ENCODE data around the gene AGA.

Gene AGA

GRCh38 chr4:177461606-177462005 is 19.4 kb upstream of the AGA start:
- Histone ChIP-seq H3K36me3 (ENCODE audit: low read length) (no peaks in the 10 kb centered on the region), H3K4me3 (ENCODE audit: insufficient read depth, low read length, poor library complexity, severe bottlenecking) (no peak overlapping the region), H3K27me3 (ENCODE audit: low read length) (no peaks in the 10 kb centered on the region), H3K4me2 (ENCODE audit: low read depth, low read length, poor library complexity, severe bottlenecking) (no peak overlapping the region), H3K9me3 (ENCODE audit: insufficient read depth, low read length) (no peaks in the 10 kb centered on the region), H3K9me2 (replicated peaks; ENCODE audit: insufficient read depth, low read length) (no peaks in the 10 kb centered on the region), H2AFZ (ENCODE audit: low read depth, low read length, severe bottlenecking) (no peak overlapping the region), H3K9ac (ENCODE audit: low read length) (no peak overlapping the region), H3K79me2 (ENCODE audit: insufficient read depth, low read length) (no peaks in the 10 kb centered on the region), H3K27ac (ENCODE audit: low read depth, low read length) (no peak overlapping the region), H4K20me1 (ENCODE audit: low read depth, low read length) (no peaks in the 10 kb centered on the region), H3F3A (ENCODE audit: insufficient read depth) (no peaks in the 10 kb centered on the region)
- TF ChIP-seq CTCF (IDR thresholded peaks at IDR 0.05; ENCODE audit: insufficient read depth, low read length, poor library complexity, severe bottlenecking) (no peak), EZH2phosphoT487 (conservative IDR thresholded peaks at IDR 0.05; ENCODE audit: low read length) (no peak)

DNA sequence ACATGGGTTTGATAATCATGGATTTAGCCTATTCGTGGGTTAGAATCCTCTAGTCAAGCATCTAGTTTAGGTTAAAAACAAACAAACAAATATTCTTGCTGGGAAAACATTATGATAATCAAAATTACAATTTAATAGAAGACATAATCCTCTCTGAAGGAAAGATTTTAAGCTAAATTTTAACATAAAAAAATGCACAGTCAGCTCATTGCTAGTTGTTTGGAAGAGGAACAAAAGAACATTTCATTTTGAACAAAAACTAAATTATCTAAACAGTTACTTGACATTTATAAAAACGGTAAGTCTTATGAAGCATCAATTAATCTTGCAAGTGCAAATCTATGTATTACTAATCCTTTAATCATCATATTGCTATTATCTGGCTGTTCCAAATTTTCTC is 18.2 kb upstream of the AGA start:
- no peak for TF ChIP-seq EZH2phosphoT487 (conservative IDR thresholded peaks at IDR 0.05; ENCODE audit: low read length)
- H3K27ac ChIP-seq (ENCODE audit: low read depth, low read length), result no peak overlapping the region
- H3K79me2 ChIP-seq (ENCODE audit: insufficient read depth, low read length), result no peaks in the 10 kb centered on the region
- H3K9me2 ChIP-seq (replicated peaks; ENCODE audit: insufficient read depth, low read length), result no peaks in the 10 kb centered on the region
- no peak overlapping the region for H3K4me3 ChIP-seq (ENCODE audit: insufficient read depth, low read length, poor library complexity, severe bottlenecking)
- no peaks in the 10 kb centered on the region for H3K9me3 ChIP-seq (ENCODE audit: insufficient read depth, low read length)
- H3K36me3 ChIP-seq (ENCODE audit: low read length), result no peaks in the 10 kb centered on the region
- H2AFZ ChIP-seq (ENCODE audit: low read depth, low read length, severe bottlenecking), result no peak overlapping the region
- no peak overlapping the region for H3K4me2 ChIP-seq (ENCODE audit: low read depth, low read length, poor library complexity, severe bottlenecking)
- no peaks in the 10 kb centered on the region for H4K20me1 ChIP-seq (ENCODE audit: low read depth, low read length)
- no peaks in the 10 kb centered on the region for H3K27me3 ChIP-seq (ENCODE audit: low read length)
- no peak overlapping the region for H3K9ac ChIP-seq (ENCODE audit: low read length)
- H3F3A ChIP-seq (ENCODE audit: insufficient read depth), result no peaks in the 10 kb centered on the region

DNA sequence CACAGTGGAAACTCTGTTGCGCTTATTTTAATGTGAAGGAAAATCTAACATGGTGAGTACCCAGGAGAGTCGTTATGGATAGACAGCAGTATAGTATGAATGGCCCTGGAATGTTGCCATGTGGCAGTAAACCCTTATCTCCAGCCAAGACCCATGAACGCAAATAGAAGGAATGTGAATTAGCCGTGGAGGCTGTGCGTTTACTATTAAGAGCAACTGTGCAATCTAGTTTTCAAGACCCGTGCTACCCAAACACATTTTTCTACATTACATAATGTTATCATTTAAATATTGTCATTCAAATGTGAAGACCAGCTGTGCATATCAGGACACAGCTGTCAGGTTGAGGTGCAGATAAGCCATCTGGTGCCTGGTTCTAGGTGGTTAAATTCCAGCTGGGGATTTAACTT is 13.3 kb upstream of the AGA start:
- H4K20me1 ChIP-seq (ENCODE audit: low read depth, low read length), result no peaks in the 10 kb centered on the region
- no peaks in the 10 kb centered on the region for H3K27me3 ChIP-seq (ENCODE audit: low read length)
- TF ChIP-seq CTCF (IDR thresholded peaks at IDR 0.05; ENCODE audit: insufficient read depth, low read length, poor library complexity, severe bottlenecking), result no peak
- no peak for TF ChIP-seq EZH2phosphoT487 (conservative IDR thresholded peaks at IDR 0.05; ENCODE audit: low read length)
- no peaks in the 10 kb centered on the region for H3K36me3 ChIP-seq (ENCODE audit: low read length)
- H3K79me2 ChIP-seq (ENCODE audit: insufficient read depth, low read length), result no peaks in the 10 kb centered on the region
- no peak overlapping the region for H3K4me3 ChIP-seq (ENCODE audit: insufficient read depth, low read length, poor library complexity, severe bottlenecking)
- H3K4me2 ChIP-seq (ENCODE audit: low read depth, low read length, poor library complexity, severe bottlenecking), result no peak overlapping the region
- H3K9ac ChIP-seq (ENCODE audit: low read length), result no peak overlapping the region
- no peaks in the 10 kb centered on the region for H3F3A ChIP-seq (ENCODE audit: insufficient read depth)
- H3K9me3 ChIP-seq (ENCODE audit: insufficient read depth, low read length), result no peaks in the 10 kb centered on the region
- H3K9me2 ChIP-seq (replicated peaks; ENCODE audit: insufficient read depth, low read length), result no peaks in the 10 kb centered on the region
- H2AFZ ChIP-seq (ENCODE audit: low read depth, low read length, severe bottlenecking), result no peak overlapping the region
- H3K27ac ChIP-seq (ENCODE audit: low read depth, low read length), result no peak overlapping the region

GRCh38 chr4:177453116-177453515 is 10.9 kb upstream of the AGA start:
- H3K27ac ChIP-seq (ENCODE audit: low read depth, low read length), result no peak overlapping the region
- TF ChIP-seq EZH2phosphoT487 (conservative IDR thresholded peaks at IDR 0.05; ENCODE audit: low read length) (no peak), CTCF (IDR thresholded peaks at IDR 0.05; ENCODE audit: insufficient read depth, low read length, poor library complexity, severe bottlenecking) (no peak)
- H3K9me3 ChIP-seq (ENCODE audit: insufficient read depth, low read length), result no peaks in the 10 kb centered on the region

More at GRCh38 chr4:177453116-177453515, 10.9 kb upstream of the AGA start:
- H3K79me2 ChIP-seq (ENCODE audit: insufficient read depth, low read length), result no peaks in the 10 kb centered on the region
- no peaks in the 10 kb centered on the region for H3F3A ChIP-seq (ENCODE audit: insufficient read depth)
- no peak overlapping the region for H3K9ac ChIP-seq (ENCODE audit: low read length)
- H3K27me3 ChIP-seq (ENCODE audit: low read length), result no peaks in the 10 kb centered on the region
- no peak overlapping the region for H3K4me2 ChIP-seq (ENCODE audit: low read depth, low read length, poor library complexity, severe bottlenecking)
- no peaks in the 10 kb centered on the region for H3K9me2 ChIP-seq (replicated peaks; ENCODE audit: insufficient read depth, low read length)
- no peak overlapping the region for H2AFZ ChIP-seq (ENCODE audit: low read depth, low read length, severe bottlenecking)
- no peaks in the 10 kb centered on the region for H3K36me3 ChIP-seq (ENCODE audit: low read length)
- H3K4me3 ChIP-seq (ENCODE audit: insufficient read depth, low read length, poor library complexity, severe bottlenecking), result no peak overlapping the region
- H4K20me1 ChIP-seq (ENCODE audit: low read depth, low read length), result no peaks in the 10 kb centered on the region
